Peyer's patch (tissue), 4 donors: ENCODE data around the gene SLBP. TPM values are rescaled to one million over a fixed set of nuclear protein-coding genes. Genes with fewer than 3 reads are reported as not detected.

Source experiments
- DNase-seq, 3 donors: peaks; one replicate each; pipeline ENCODE4 v3.0.0-alpha.2; 2017 to 2019
- H3K27ac ChIP-seq, 4 donors: fragments of 200-600 bp; sonication (generic); one replicate each; pipeline ENCODE4 v1.5.1; 2016 to 2019
- H3K27me3 ChIP-seq, 2 donors: fragments of 200-600 bp; sonication (generic); one replicate each; pipeline ENCODE4 v1.5.1; 2019
- H3K36me3 ChIP-seq, 3 donors: fragments of 200-600 bp; sonication (generic); one replicate each; pipeline ENCODE4 v1.5.1; 2016 to 2019
- H3K4me1 ChIP-seq, 4 donors: fragments of 200-600 bp; sonication (generic); one replicate each; pipeline ENCODE4 v1.5.1; 2016 to 2019
- H3K4me3 ChIP-seq, 4 donors: fragments of 200-600 bp; sonication (generic); 1 replicate in 3 of 4; 2 replicates in 1 of 4; pipeline ENCODE4 v1.5.1; 2016 to 2019; ENCODE audit warnings: mild to moderate bottlenecking in 1 of 4
- H3K9me3 ChIP-seq, 4 donors: fragments of 200-600 bp; sonication (generic); one replicate each; pipeline ENCODE4 v1.5.1; 2016 to 2019; ENCODE audit warnings: mild to moderate bottlenecking in 1 of 4
- CTCF ChIP-seq, 6 experiments: fragments of 450-650 bp in 4 of 6; fragments of 200-600 bp in 2 of 6; sonication (generic) in 1 of 6; IDR thresholded peaks; one replicate each; pipeline ENCODE4 v1.5.1; 2017 to 2019; ENCODE audit warnings: antibody characterized with exemption in 6 of 6, mild to moderate bottlenecking in 3 of 6, moderate library complexity in 1 of 6
- POLR2A ChIP-seq, 2 donors: fragments of 450-650 bp; IDR thresholded peaks; one replicate each; pipeline ENCODE4 v1.5.1; 2017; ENCODE audit warnings: antibody characterized with exemption in 2 of 2, mild to moderate bottlenecking in 2 of 2, moderate library complexity in 2 of 2
- total RNA-seq, 4 donors: library from RNA; depleted of rRNA; stranded (reverse); fragments of >200 nt; gene quantifications; one replicate each; pipeline ENCODE4 v1.1.0, GENCODE V29; 2016

The SLBP gene
- total RNA-seq, 4 donors from 2014 or later: 18.4 to 86.6 (median 26.2) TPM

GRCh38 chr4:1758306-1759121, 46.4 kb upstream of the SLBP start:
- no peak for DNase-seq
- H3K27ac ChIP-seq: no peak overlapping the region
- no peak overlapping the region for H3K4me3 ChIP-seq
- no peaks in the 10 kb centered on the region for H3K27me3 ChIP-seq
- TF ChIP-seq POLR2A (IDR thresholded peaks at IDR 0.05) (no peak), CTCF (IDR thresholded peaks at IDR 0.05) (no peak)
- no peaks in the 10 kb centered on the region for H3K36me3 ChIP-seq
- H3K4me1 ChIP-seq: peaks cover 0 to 8% (median 2%) of the 10 kb centered on the region in 4 donors
- H3K9me3 ChIP-seq: no peaks in the 10 kb centered on the region

- H3K4me1 ChIP-seq: peaks cover 0 to 6% (median under 1%) of the 10 kb centered on the region in 4 donors
- no peaks in the 10 kb centered on the region for H3K27me3 ChIP-seq
- no peaks in the 10 kb centered on the region for H3K36me3 ChIP-seq
- no peak for TF ChIP-seq CTCF (IDR thresholded peaks at IDR 0.05)
- TF ChIP-seq POLR2A (IDR thresholded peaks at IDR 0.05): no peak
- DNase-seq: no peak
- no peaks in the 10 kb centered on the region for H3K9me3 ChIP-seq
- no peak overlapping the region for H3K4me3 ChIP-seq
- no peak overlapping the region for H3K27ac ChIP-seq
These were observed 45.7 kb upstream of the SLBP start for GRCh38 chr4:1757836-1758235.

GRCh38 chr4:1756893-1757779, 45.0 kb upstream of the SLBP start:
- H3K27ac ChIP-seq: no peak overlapping the region
- H3K36me3 ChIP-seq: no peaks in the 10 kb centered on the region
- TF ChIP-seq POLR2A (IDR thresholded peaks at IDR 0.05): no peak
- no peaks in the 10 kb centered on the region for H3K9me3 ChIP-seq
- H3K27me3 ChIP-seq: no peaks in the 10 kb centered on the region
- H3K4me1 ChIP-seq: peaks cover 0 to 11% (median 5%) of the 10 kb centered on the region in 4 donors
- no peak overlapping the region for H3K4me3 ChIP-seq
- DNase-seq: no peak

GRCh38 chr4:1756079-1756478, 44.0 kb upstream of the SLBP start:
- H3K9me3 ChIP-seq: no peaks in the 10 kb centered on the region
- TF ChIP-seq CTCF (IDR thresholded peaks at IDR 0.05) (no peak), POLR2A (IDR thresholded peaks at IDR 0.05) (no peak)
- no peak overlapping the region for H3K27ac ChIP-seq
- peaks cover 0 to 12% (median 5%) of the 10 kb centered on the region in 4 donors for H3K4me1 ChIP-seq
- H3K36me3 ChIP-seq: no peaks in the 10 kb centered on the region
- DNase-seq: no peak
- H3K27me3 ChIP-seq: no peaks in the 10 kb centered on the region
- H3K4me3 ChIP-seq: no peak overlapping the region

GRCh38 chr4:1755297-1755696, 43.2 kb upstream of the SLBP start:
- Histone ChIP-seq H3K27ac (no peak overlapping the region), H3K27me3 (no peaks in the 10 kb centered on the region), H3K9me3 (no peaks in the 10 kb centered on the region), H3K4me3 (no peak overlapping the region), H3K36me3 (no peaks in the 10 kb centered on the region), H3K4me1 (peaks cover 0 to 12% (median 5%) of the 10 kb centered on the region in 4 donors)
- TF ChIP-seq POLR2A (IDR thresholded peaks at IDR 0.05): no peak
- TF ChIP-seq CTCF (IDR thresholded peaks at IDR 0.05): no peak
- no peak for DNase-seq

GRCh38 chr4:1754336-1754735, 42.2 kb upstream of the SLBP start:
- H3K9me3 ChIP-seq: no peaks in the 10 kb centered on the region
- no peak overlapping the region for H3K4me3 ChIP-seq
- no peak for DNase-seq
- H3K36me3 ChIP-seq: no peaks in the 10 kb centered on the region
- H3K27ac ChIP-seq: no peak overlapping the region
- peaks cover 0 to 12% (median 5%) of the 10 kb centered on the region in 4 donors for H3K4me1 ChIP-seq
- H3K27me3 ChIP-seq: no peaks in the 10 kb centered on the region
- TF ChIP-seq CTCF (IDR thresholded peaks at IDR 0.05): no peak
- no peak for TF ChIP-seq POLR2A (IDR thresholded peaks at IDR 0.05)
